Tibial nerve (tissue), 4 donors: ENCODE results near the gene CFAP410.

ENCODE experiments used
- EP300 ChIP-seq, 2 donors: sonication (generic); formaldehyde crosslinking; IDR thresholded peaks; one replicate each; pipeline ENCODE4 v1.6.1; 2017; ENCODE audit warnings: antibody characterized with exemption in 2 of 2, mild to moderate bottlenecking in 1 of 2
- POLR2A ChIP-seq, 2 donors: fragments of 450-650 bp; IDR thresholded peaks; one replicate each; pipeline ENCODE4 v1.6.1; 2017; ENCODE audit warnings: antibody characterized with exemption in 2 of 2, mild to moderate bottlenecking in 2 of 2, moderate library complexity in 2 of 2
- TF ChIP-seq, protein P1 (sequence below), 5 experiments: fragments of 200-600 bp in 3 of 5; fragments of 450-650 bp in 2 of 5; sonication (generic) in 3 of 5; IDR thresholded peaks; one replicate each; pipeline ENCODE4 v1.5.1; 2016 to 2019; ENCODE audit warnings: antibody characterized with exemption in 5 of 5, mild to moderate bottlenecking in 3 of 5, moderate library complexity in 2 of 5

DNA sequence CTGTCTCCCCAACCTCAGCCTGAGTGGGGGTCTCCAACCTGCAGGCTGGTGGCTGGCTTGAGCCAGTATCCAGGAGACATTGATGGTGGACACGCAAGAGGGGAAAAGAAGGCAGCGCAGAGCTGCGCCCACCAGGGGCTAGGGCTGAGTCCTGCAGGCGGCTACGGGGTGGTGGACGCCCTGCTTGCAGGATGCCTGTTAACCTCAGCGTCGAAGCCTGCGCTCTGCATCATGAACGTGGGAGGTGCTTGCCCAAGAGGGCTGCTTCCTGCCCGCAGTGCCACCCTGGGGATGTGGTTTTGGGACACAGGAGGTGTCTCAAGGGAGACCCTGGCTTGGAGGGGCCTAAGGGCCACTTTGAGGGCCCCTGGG lies 11.6 kb downstream of the CFAP410 start:
- TF ChIP-seq, protein P1, sequence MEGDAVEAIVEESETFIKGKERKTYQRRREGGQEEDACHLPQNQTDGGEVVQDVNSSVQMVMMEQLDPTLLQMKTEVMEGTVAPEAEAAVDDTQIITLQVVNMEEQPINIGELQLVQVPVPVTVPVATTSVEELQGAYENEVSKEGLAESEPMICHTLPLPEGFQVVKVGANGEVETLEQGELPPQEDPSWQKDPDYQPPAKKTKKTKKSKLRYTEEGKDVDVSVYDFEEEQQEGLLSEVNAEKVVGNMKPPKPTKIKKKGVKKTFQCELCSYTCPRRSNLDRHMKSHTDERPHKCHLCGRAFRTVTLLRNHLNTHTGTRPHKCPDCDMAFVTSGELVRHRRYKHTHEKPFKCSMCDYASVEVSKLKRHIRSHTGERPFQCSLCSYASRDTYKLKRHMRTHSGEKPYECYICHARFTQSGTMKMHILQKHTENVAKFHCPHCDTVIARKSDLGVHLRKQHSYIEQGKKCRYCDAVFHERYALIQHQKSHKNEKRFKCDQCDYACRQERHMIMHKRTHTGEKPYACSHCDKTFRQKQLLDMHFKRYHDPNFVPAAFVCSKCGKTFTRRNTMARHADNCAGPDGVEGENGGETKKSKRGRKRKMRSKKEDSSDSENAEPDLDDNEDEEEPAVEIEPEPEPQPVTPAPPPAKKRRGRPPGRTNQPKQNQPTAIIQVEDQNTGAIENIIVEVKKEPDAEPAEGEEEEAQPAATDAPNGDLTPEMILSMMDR (IDR thresholded peaks at IDR 0.05), result no peak
- TF ChIP-seq POLR2A (IDR thresholded peaks at IDR 0.05), result no peak
- TF ChIP-seq EP300 (IDR thresholded peaks at IDR 0.05), result no peak
